ENCODE results near the gene HEATR1. TPM values are rescaled to one million over a fixed set of nuclear protein-coding genes. Genes with fewer than 3 reads are reported as not detected.
"Not testable (repeated sequence)": the region's sequence is repeated elsewhere in the genome, so short reads cannot be mapped to it uniquely, and the experiment has no call there.

Gene HEATR1
- total RNA-seq, 1 donor from 2014 or later: 34.6 TPM

DNA sequence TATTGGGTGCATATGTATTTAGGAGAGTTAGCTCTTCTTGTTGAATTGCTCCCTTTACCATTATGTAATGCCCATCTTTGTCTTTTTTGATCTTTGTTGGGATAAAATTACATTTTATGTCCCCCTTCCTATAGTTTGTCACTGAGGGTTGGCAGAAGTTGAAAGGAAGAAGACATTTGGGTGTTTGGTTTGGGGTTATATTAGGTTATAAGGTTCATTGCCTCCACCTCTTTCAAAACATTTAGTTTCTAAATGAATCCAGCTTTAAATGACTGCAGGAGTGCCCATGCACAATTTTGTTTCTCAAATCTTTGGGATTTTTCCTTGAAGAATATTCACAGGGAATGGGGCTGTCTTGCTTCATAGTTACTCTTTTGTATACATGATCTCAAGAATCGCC lies 95.1 kb downstream of the HEATR1 start:
- Mint-ChIP-seq H3K27me3 (ENCODE audit: unreplicated experiment) (no peaks in the 10 kb centered on the region), H3K27ac (ENCODE audit: unreplicated experiment) (no peak overlapping the region), H3K36me3 (ENCODE audit: unreplicated experiment) (no peaks in the 10 kb centered on the region), H3K4me1 (ENCODE audit: unreplicated experiment) (peaks cover 16% of the 10 kb centered on the region), H3K9me3 (ENCODE audit: unreplicated experiment) (no peaks in the 10 kb centered on the region), H3K4me3 (ENCODE audit: unreplicated experiment) (no peak overlapping the region)
- no peak for DNase-seq (ENCODE audit: extremely low spot score, unreplicated experiment)
- TF ChIP-seq, protein P1, sequence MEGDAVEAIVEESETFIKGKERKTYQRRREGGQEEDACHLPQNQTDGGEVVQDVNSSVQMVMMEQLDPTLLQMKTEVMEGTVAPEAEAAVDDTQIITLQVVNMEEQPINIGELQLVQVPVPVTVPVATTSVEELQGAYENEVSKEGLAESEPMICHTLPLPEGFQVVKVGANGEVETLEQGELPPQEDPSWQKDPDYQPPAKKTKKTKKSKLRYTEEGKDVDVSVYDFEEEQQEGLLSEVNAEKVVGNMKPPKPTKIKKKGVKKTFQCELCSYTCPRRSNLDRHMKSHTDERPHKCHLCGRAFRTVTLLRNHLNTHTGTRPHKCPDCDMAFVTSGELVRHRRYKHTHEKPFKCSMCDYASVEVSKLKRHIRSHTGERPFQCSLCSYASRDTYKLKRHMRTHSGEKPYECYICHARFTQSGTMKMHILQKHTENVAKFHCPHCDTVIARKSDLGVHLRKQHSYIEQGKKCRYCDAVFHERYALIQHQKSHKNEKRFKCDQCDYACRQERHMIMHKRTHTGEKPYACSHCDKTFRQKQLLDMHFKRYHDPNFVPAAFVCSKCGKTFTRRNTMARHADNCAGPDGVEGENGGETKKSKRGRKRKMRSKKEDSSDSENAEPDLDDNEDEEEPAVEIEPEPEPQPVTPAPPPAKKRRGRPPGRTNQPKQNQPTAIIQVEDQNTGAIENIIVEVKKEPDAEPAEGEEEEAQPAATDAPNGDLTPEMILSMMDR (IDR thresholded peaks at IDR 0.05): no peak

DNA sequence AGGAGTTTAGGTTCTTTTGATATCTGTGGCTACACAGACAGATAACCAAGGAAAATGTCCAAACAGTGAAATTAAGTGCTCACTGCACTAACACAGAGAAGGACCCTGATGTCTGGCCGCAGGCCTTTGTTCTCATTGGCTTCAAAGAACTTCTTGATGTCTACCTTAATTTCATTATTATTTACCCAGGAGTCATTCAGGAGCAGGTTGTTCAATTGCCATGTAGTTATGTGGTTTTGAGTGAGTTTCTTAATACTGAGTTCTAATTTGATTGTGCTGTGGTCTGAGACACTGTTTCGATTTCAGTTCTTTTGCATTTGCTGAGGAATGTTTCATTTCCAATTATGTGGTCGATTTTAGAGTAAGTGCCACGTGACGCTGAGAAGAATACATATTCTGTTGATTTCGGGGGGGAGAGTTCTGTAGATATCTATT lies 95.7 kb downstream of the HEATR1 start:
- DNase-seq (ENCODE audit: extremely low spot score, unreplicated experiment): no peak
- Mint-ChIP-seq H3K36me3 (ENCODE audit: unreplicated experiment) (no peaks in the 10 kb centered on the region), H3K4me3 (ENCODE audit: unreplicated experiment) (no peak overlapping the region), H3K9me3 (ENCODE audit: unreplicated experiment) (no peaks in the 10 kb centered on the region), H3K27me3 (ENCODE audit: unreplicated experiment) (no peaks in the 10 kb centered on the region), H3K27ac (ENCODE audit: unreplicated experiment) (no peak overlapping the region), H3K4me1 (ENCODE audit: unreplicated experiment) (peaks cover 17% of the 10 kb centered on the region)
- TF ChIP-seq, protein P1 (IDR thresholded peaks at IDR 0.05): no peak

DNA sequence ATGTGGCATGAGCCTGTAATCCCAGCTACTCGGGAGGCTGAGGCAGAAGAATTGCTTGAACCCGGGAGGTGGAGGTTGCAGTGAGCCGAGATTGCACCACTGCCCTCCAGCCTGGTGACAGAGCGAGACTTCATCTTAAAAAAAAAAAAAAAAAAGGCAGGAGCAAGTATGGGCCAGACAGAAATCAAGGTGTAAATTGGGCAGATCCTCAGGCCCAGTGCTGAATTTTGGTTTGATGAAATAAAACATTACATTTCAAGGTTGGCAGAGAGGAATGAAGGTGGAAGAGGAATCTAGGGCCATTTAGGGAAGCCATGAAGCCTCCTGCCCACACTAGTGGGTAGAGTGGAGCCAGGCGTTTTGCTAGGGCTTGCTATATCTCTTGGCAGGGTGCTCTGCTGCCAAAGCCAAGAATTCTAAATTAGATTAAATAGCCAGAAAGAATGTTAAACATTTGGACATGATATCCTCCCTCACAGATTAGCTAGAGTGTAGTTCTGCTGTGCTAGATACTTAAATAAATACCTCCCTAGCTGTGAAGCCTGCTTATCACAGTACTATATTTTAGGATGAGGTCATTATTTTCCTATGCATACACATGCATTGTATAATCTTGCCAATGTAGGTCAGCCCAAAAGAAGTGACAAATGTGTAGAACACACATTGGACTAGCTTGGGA lies 97.2 kb downstream of the HEATR1 start:
- peaks cover 32% of the 10 kb centered on the region for H3K4me1 Mint-ChIP-seq (ENCODE audit: unreplicated experiment)
- H3K27me3 Mint-ChIP-seq (ENCODE audit: unreplicated experiment): no peaks in the 10 kb centered on the region
- H3K4me3 Mint-ChIP-seq (ENCODE audit: unreplicated experiment): no peak overlapping the region
- H3K9me3 Mint-ChIP-seq (ENCODE audit: unreplicated experiment): no peaks in the 10 kb centered on the region
- DNase-seq (ENCODE audit: extremely low spot score, unreplicated experiment): no peak
- TF ChIP-seq, protein P1 (IDR thresholded peaks at IDR 0.05): no peak
- no peaks in the 10 kb centered on the region for H3K36me3 Mint-ChIP-seq (ENCODE audit: unreplicated experiment)
- H3K27ac Mint-ChIP-seq (ENCODE audit: unreplicated experiment): peak overlapping the region; percentile 74

DNA sequence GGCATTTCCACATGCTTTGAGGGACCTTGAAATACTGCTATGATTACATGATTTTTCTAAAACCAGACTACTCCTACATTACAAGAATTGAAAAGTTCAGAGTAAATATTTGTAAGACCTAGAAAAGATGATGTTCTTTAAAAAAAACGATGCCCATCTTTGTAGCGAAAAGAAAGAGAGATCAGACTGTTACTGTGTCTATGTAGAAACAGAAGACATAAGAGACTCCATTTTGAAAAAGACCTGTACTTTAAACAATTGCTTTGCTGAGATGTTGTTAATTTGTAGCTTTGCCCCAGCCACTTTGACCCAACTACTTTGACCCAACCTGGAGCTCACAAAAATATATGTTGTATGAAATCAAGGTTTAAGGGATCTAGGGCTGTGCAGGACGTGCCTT lies 100.0 kb downstream of the HEATR1 start:
- H3K4me1 Mint-ChIP-seq (ENCODE audit: unreplicated experiment): peaks cover 34% of the 10 kb centered on the region
- H3K9me3 Mint-ChIP-seq (ENCODE audit: unreplicated experiment); H3K4me3 Mint-ChIP-seq (ENCODE audit: unreplicated experiment); DNase-seq (ENCODE audit: extremely low spot score, unreplicated experiment); H3K36me3 Mint-ChIP-seq (ENCODE audit: unreplicated experiment); H3K27ac Mint-ChIP-seq (ENCODE audit: unreplicated experiment); H3K27me3 Mint-ChIP-seq (ENCODE audit: unreplicated experiment): not testable (repeated sequence)

DNA sequence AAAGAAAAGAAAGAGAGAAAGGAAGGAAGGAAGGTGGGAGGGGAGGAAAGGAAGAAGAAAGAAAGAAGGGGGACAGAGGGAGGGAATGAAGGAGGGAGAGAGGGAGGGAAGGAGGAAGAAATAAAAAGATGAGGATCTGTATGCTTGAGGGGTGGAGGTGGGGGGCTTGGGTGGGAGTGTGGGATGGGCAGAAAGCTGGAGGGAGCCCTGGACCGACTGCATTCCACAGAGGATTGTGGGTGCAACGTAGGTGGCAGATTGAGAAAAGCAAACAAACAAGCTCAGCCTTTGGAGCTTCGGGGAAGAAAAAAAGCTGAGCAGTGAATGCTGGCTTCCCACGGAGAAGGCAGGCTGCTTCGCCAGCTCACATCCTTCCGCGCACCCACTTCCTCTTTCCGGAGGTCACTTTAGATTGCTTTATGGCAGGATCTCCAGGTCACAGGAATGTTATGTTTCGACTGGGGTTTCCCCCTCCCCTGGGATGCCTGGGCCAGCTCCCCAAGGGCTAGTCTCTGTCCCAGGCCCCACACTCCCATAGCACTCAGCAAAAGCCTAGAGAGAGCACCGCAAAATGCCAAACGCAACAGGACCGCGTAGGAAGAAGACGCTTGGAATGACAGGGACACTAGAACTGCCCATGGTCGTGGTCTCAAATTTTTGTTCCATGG lies 101.2 kb downstream of the HEATR1 start:
- TF ChIP-seq, protein P1 (IDR thresholded peaks at IDR 0.05): no peak
- H3K4me3 Mint-ChIP-seq (ENCODE audit: unreplicated experiment): peak overlapping the region; percentile 59
- peak overlapping the region; percentile 77 for H3K27ac Mint-ChIP-seq (ENCODE audit: unreplicated experiment)
- no peaks in the 10 kb centered on the region for H3K27me3 Mint-ChIP-seq (ENCODE audit: unreplicated experiment)
- DNase-seq (ENCODE audit: extremely low spot score, unreplicated experiment): no peak
- no peaks in the 10 kb centered on the region for H3K36me3 Mint-ChIP-seq (ENCODE audit: unreplicated experiment)
- peaks cover 34% of the 10 kb centered on the region for H3K4me1 Mint-ChIP-seq (ENCODE audit: unreplicated experiment)
- no peaks in the 10 kb centered on the region for H3K9me3 Mint-ChIP-seq (ENCODE audit: unreplicated experiment)

Data from osteocyte (in vitro differentiated cells).